ENCODE results near the gene DDX43.
"Not testable (repeated sequence)": the region's sequence is repeated elsewhere in the genome, so short reads cannot be mapped to it uniquely, and the experiment has no call there.

The DDX43 gene

GRCh38 chr6:73394577-73395354 is at the start of gene DDX43:
Gene DDX43 (plus strand): TSS chr6:73394828. CDS start chr6:73394906, 78 bp downstream.
- DNase-seq: peak in 9 of 51 donors; percentile 4 to 56 (median 7)

GRCh38 chr6:73348550-73349204 is 46.0 kb upstream of the DDX43 start:
- DNase-seq: no peak

DNA sequence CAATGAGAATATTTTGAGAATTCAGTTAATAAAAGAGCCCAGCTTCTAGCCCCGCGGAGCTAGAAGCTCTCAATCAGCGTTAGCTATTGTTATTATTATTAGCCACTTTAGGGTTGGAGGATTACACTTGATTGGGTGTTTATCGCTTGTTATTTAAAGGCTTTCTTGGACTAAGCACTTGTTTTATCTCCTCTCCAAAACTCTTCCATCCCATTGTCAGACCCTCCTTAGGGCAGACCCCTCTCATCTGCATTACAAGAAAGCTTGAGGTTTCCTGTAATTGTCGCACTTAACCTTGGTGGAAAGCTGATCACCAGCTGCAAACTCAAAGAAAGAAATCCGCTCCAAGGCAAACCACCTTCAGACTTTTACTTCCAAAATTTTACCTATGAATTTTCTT is 45.3 kb upstream of the DDX43 start:
- DNase-seq: no peak

DNA sequence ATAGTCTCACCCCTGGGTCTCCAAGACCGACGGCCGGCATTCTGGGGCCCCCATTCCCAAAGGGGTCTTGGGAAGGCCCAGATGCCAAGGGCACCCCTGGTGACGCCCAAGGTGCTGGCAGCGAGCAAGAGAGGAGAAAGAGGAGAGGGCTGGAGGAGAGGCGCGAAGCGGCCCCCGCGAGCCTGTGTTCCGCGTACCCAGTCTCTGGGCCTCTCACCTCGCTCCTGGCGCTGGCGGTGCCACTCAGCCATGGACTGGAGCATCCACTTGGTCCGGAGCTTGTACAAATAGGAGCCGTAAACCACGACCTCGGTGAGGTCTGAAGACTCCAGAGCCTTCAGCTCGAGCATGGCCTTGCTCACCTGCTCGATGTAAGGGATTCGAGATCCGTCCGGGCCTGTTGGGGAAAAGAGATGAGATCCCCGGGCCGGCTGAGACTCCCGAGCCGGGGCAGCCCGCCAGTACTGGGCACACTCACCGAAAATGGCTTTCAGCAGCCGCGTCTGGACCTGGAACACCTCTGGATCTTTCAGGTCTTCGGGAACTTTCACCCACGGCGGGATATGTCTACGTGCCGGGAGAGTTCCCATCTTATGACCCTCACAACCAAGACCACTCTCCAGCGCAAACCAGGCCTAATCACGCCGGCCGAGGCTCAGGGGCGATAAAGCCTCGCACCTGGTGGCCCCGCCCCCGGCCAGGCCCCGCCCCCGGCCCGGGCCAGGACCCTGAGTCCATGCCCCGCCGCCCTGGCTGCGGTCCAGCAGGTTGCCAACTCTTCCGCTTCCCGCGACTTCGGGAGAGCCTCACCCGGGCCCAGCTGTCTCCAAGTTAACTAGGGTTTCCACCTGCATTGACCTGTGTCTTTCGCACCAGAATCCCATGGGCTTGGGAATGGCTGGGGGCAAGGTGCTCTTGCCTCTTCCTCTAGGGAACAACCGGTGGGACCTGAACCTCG is 40.7 kb upstream of the DDX43 start, which contains the start of gene DPPA5:
DPPA5 (minus strand) TSS at position 641 of the 958 bp plus-strand sequence; CDS start at position 590, 51 bp downstream.
- no peak for DNase-seq

DNA sequence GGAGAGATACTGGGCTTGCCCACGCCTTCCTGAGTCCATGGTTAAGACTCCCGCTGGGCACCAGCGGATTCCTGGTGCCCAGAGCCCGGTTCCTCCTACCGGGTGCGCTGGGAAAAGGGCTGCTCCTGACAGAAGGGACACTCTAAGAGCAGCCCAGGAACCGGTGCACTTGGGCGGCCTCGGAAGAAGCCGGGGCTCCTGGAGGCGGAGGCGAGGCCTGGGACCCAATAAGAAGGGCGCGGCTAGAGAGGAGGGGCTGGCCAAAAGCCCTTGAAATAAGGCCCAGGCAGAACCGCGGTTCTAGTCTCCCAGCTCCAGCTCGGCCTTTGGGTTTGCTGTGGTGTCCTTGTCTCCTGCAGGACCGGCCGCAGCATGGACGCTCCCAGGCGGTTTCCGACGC is 32.3 kb upstream of the DDX43 start, which contains the start of gene KHDC3L:
KHDC3L (plus strand) TSS at position 301 of the 400 bp plus-strand sequence; CDS start at position 373, 72 bp downstream.
- no peak for DNase-seq

DNA sequence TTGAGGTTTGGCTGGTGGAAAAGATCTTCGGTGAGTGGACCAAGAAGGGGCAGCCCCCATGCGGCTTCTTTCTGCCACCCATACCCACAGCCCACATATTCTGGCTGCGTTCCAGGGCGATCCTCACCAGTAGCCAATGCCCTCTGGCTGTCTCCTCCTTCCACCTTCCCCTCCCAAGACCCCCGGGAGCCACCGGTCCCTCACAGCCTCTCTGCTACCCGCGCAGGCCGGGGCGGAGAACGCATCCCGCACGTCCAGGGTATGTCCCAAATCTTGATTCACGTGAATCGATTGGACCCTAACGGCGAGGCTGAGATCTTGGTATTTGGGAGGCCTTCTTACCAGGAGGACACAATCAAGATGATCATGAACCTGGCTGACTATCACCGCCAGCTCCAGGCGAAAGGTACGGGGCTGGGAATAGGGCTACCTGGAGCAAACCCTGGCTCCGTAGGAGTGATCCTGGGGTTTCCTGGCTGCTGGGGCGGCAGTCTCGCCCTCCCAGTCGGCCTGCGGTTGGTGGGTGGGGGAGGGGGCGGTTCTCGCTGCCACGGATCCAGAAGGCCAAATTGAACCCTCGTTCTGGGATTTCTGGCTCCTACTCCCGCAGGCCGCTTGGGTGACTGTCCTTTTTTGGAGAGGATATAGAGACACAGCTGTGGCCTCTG is 31.6 kb upstream of the DDX43 start:
- DNase-seq: no peak

GRCh38 chr6:73363537-73363875 is 31.1 kb upstream of the DDX43 start:
- no peak for DNase-seq

DNA sequence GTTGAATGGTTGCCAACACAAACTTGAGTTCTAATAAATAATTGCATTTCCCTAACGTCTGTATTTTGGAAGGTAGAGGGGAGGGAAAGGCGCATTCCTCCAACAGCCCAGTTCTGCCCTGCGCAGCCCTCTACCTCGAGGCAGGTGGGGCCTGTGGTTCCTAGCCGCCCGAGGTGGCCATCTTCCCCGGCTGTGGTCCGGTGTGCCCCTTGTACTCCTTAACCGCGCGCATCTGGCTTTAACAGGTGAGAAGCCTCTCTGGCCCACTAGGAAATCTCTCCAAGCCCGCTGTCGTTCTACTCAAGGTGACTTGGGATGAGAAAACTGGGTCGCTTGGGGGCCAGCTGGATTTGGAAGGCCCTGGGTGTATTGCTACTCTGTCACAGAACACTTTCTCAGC is 30.5 kb upstream of the DDX43 start:
- no peak for DNase-seq

DNA sequence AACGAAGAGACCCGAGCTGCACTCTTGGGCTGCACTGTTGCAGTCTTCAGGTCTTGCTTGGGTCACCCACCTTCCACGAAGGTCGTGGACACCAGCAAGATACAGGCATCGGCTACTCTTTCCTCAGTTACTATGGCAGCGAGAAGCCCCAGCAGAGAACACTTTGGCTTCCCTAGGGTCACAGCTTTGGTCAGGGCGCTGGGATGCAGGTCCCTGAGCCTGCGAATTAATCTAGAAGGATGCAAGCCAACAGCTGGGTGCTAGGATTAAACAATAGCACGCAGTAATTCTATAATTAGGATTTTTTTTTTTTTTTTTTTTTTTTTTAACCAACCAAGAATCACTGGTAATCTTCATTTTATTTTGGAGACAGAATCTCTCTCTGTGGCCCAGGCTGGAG is 30.1 kb upstream of the DDX43 start:
- no peak for DNase-seq

DNA sequence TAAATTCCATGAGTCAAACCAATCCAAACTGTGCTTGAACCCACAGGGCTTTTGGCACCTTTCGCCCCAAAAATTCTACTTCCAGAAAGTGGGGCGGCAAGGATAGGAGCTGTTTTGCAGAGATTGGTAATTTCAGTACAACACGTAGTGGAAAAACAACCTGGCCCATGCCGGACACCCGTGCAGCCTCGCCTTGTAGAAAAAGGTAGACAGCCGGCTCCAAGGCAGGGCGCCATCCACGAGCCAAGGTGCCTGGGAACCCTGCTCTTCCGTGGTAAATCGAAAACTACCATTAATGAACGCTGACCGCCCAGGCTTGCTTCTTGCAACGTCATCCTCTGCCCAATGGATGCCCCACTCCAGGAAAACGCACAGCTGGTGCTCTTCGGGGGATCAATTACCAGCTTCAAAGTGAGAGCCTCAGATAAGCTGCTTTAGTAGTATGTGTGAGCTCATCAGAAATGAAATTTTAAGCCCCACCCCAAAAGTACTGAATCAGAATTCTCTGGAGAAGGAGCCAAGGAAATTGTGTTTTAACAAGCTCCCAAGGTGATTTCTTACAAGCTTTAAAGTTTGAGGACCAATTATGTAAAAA is 26.8 kb upstream of the DDX43 start:
- DNase-seq: no peak

DNA sequence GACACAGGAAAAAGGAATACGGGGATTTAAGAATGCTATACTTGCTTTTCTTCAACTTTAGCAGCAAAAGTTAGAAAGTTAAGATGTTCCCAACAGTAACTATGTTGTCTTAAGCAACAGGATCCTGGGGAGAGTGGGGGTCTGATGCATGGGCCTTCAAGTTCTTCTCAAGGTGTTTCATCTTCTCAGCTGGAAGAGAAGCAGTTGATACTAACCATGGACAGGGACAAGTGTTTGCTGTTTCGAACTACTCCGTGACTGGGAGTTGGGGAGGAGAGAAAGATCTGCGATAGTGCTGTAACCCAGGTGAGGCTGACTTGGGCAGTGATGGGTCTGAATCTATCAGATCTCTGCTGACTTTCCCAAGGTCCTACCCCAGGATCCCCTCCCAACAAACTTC is 26.0 kb upstream of the DDX43 start:
- no peak for DNase-seq

DNA sequence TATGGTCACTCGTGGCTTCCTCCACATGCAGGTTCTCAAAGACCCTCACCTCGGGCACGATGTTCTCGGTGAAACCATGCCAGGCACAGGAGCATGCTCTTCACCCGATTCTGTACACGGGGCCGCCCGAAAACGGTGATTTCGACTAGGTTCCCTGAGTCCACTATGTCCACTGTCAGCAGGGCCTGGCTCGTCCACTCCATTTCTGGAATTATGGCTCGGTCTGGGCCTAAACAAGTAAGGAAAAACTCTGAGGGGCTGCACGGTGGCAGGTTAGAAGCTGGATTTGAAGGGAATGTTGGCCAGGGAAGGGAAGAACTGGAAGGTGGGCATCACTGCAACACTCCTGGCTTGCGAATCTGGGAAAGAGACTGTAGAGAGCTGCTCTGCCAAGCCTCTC is 25.5 kb upstream of the DDX43 start:
- DNase-seq: no peak

DNA sequence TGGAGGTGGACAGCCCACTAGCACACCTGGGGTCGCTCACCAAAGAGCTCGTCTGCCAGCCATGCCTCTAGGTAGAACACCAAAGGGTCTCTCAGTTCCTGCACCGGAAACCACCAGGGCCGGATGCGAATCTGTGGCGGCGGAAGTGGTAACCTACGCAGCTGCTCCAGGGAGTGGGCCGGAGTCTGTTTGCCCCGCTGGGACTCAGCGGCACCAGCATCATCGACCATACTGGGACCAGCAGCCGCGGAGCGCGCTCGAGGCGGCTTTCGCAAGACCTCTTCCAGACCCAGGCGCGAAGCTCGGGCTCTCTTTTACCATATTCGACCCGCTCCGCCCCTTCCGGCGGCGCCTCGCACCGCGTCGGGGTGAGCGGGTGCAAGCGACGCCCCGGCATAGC is 25.1 kb upstream of the DDX43 start, which contains the start of gene OOEP:
OOEP (minus strand) TSS at position 335 of the 400 bp plus-strand sequence; CDS start at position 230, 105 bp downstream.
- no peak for DNase-seq

DNA sequence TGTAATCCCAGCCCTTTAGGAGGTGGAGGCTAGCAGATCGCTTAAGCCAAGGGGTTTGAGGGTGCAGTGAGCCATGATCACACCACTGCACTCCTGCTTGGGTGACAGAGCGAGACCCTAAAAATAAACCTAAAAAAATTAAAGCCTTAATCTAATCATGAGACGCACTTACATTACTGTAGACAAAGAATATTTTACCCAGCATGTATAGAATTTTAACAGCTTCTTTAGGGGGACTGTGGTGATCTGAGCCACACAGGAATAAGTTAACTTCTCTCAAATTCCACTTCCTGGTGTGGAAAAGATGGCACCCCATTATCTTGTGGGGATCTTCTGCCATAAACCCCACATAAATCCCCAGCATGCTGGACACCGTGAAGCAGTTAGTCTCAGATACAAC is 22.6 kb upstream of the DDX43 start:
- no peak for DNase-seq

GRCh38 chr6:73372516-73372915 is 22.1 kb upstream of the DDX43 start:
- DNase-seq: peak in 7 of 51 donors; percentile 3 to 31 (median 21)

DNA sequence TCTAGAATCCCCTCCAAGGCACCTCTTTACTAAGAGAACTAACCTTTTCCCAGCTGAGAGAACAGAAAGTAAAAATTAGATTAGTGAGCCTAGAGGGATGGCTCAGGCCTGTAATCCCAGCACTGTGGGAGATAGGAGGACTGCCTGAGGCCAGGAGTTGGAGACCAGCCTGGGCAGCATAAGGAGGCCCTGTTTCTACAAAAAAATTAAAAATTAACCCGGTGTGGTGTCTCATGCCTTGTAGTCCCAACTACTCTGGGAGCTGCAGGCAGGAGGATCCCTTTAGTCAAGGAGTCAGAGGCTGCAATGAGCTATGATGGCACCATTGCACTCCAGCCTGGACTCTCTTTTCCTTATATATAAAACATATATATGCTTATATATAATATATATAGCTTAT is 19.4 kb upstream of the DDX43 start:
- DNase-seq: no peak

GRCh38 chr6:73377225-73377624 is 17.4 kb upstream of the DDX43 start:
- no peak for DNase-seq

GRCh38 chr6:73381531-73381930 is 13.1 kb upstream of the DDX43 start:
- not testable (repeated sequence) for DNase-seq

GRCh38 chr6:73382462-73383113 is 12.0 kb upstream of the DDX43 start:
- no peak for DNase-seq

GRCh38 chr6:73388433-73388799 is 6.2 kb upstream of the DDX43 start:
- no peak for DNase-seq

Measured in hypothalamus (tissue), 51 donors.